HAP-1 (cell line): ENCODE results near the gene FAM3A.

Experiments
- DNase-seq, 2 experiments: peaks; one replicate each; pipeline ENCODE4 v3.0.0-alpha.2; 2016 to 2020; ENCODE audit warnings: low spot score in 2 of 2
- H3K27me3 ChIP-seq: fragments of 250-450 bp; sonication (Bioruptor Pico); 2 replicates; pipeline ENCODE4 v1.5.1; 2020; ENCODE audit warnings: low read depth, mild to moderate bottlenecking, moderate library complexity
- H3K36me3 ChIP-seq: fragments of 250-450 bp; sonication (Bioruptor Pico); replicated peaks from 2 replicates; pipeline ENCODE4 v1.5.1; 2020; ENCODE audit warnings: mild to moderate bottlenecking
- H3K4me1 ChIP-seq: fragments of 250-450 bp; sonication (Bioruptor Pico); 2 replicates; pipeline ENCODE4 v1.5.1; 2020; ENCODE audit warnings: mild to moderate bottlenecking
- H3K4me3 ChIP-seq: fragments of 250-450 bp; sonication (Bioruptor Pico); 2 replicates; pipeline ENCODE4 v1.5.1; 2020; ENCODE audit warnings: mild to moderate bottlenecking, moderate library complexity
- H3K9me3 ChIP-seq: fragments of 250-450 bp; sonication (Bioruptor Pico); 2 replicates; pipeline ENCODE4 v1.5.1; 2020; ENCODE audit warnings: mild to moderate bottlenecking, moderate library complexity
- in situ Hi-C: fragments of 300-500 bp; cut with MboI; formaldehyde crosslinking; loops from 3 replicates; pipeline ENCODE4 v1.14.3; 2020; ENCODE audit warnings: low sequenced_read_pairs, inconsistent platforms, mixed read lengths

Gene FAM3A

DNA sequence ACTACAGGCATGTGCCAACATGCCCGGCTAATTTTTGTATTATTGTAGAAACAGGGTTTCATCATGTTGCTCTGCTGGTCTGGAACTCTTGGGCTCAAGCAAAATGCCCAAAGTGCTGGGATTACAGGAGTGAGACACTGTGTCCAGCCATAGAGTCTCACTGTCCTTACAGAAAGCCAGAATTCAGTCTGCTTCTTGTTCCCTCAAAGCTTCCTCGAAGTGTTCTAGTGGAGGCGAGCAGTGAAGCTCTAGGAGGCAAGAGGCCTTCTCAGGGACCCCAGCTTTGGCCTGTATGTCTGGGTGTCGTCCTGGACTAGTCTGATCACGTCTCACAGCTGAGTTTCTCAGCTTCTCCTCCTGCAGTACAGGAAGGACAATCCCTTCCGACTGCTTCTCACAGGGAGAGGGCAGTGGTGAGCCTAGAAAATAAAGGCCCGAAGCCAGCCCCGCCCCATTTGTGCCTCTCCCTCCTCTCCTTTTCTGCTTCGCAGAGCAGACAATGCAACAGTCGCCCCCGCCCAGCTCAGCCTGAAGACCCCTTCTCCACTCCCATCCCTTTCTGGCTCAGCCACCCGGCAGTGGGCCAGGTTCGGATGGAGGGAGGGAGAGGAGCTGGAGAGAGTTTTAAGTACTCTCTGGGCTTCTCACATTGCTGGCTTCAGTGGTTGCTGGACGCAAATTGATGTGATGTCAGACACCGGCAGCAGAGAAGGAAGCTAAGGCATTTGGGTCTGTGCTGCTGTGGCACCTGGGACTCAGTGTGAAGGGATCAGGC is 11.1 kb upstream of the FAM3A start:
- in situ Hi-C loops: loop anchor here (25.0 kb wide), 4 partner anchors 165 to 1565 kb away; partner anchors contain the start of genes FLNA, IRAK1 and MECP2
- H3K4me1 ChIP-seq: peaks cover 8% of the 10 kb centered on the region
- peak; percentile 91 to 94 for DNase-seq
- peaks cover 6% of the 10 kb centered on the region; the same call in 1 of the 2 replicates for H3K36me3 ChIP-seq
- peak overlapping the region; percentile 16 for H3K4me3 ChIP-seq
- H3K9me3 ChIP-seq: no peaks in the 10 kb centered on the region
- no peaks in the 10 kb centered on the region for H3K27me3 ChIP-seq

DNA sequence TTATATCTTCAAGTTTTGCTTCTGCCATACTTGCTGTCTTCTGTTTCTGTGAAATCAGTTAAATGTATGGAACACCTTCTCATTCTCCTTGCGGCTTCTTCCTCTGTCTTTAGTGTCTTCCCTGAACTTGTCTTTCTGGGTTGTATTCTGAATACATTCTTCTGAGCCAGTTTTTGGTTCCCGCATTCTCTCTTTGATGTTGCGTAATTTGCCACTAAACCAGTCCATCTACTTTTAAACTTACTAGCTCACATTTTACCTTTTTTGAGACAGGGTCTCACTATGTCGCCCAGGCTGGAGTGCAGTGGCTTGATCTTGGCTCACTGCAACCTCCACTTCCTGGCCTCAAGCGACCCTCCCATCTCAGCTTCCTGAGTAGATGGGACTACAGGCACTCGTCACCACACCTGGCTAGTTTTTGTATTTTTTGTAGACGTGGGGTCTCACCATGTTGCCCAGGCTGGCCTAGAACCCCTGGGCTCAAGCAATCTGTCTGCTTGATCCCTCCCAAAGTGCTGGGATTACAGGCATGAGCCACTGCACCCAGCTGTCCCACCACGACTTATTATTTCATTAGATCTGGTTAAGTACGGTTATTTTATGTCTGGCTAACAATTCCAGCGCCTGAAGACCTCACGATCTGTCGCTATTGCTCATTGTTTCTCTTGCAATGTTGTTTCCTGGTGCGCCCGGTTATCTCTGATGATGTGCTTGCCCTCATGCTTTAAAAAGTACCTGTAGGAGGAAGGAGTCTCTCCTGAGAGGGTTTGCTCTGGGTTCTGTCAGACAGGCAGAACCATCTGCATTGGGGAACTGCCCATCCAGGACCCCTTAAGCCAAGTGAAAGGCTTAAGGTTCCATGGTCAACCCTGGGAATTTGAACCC is 9.8 kb upstream of the FAM3A start:
- H3K9me3 ChIP-seq: no peaks in the 10 kb centered on the region
- H3K36me3 ChIP-seq: peaks cover 1% of the 10 kb centered on the region; the same call in 1 of the 2 replicates
- in situ Hi-C loops: loop anchor here (25.0 kb wide), 4 partner anchors 164 to 1564 kb away; partner anchors contain the start of genes FLNA, IRAK1 and MECP2
- DNase-seq: no peak
- H3K4me3 ChIP-seq: no peak overlapping the region
- no peaks in the 10 kb centered on the region for H3K27me3 ChIP-seq
- peaks cover 8% of the 10 kb centered on the region for H3K4me1 ChIP-seq

DNA sequence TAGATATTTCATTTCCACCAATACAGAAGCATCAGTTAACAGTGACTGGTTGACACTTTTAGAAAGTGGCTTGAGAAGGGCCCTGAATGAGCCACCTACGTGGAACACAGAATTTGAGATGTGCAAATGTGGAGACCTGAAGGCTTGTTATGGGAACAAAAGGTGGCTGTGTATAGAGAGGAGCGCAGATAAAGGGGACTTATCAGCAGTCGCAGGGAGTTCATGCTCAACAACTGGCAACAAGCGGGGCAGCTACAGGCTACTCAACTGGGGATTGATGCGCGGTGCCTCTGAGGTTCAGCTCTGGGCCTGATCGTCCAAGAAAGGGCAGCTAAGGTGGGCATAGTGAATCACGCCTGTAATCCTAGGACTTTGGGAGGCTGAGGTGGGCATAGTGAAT is 3.4 kb upstream of the FAM3A start:
- Histone ChIP-seq H3K4me3 (no peak overlapping the region), H3K4me1 (peaks cover 19% of the 10 kb centered on the region), H3K9me3 (no peaks in the 10 kb centered on the region), H3K36me3 (no peaks in the 10 kb centered on the region), H3K27me3 (no peaks in the 10 kb centered on the region)
- no peak for DNase-seq
- in situ Hi-C loops: no loop called here

DNA sequence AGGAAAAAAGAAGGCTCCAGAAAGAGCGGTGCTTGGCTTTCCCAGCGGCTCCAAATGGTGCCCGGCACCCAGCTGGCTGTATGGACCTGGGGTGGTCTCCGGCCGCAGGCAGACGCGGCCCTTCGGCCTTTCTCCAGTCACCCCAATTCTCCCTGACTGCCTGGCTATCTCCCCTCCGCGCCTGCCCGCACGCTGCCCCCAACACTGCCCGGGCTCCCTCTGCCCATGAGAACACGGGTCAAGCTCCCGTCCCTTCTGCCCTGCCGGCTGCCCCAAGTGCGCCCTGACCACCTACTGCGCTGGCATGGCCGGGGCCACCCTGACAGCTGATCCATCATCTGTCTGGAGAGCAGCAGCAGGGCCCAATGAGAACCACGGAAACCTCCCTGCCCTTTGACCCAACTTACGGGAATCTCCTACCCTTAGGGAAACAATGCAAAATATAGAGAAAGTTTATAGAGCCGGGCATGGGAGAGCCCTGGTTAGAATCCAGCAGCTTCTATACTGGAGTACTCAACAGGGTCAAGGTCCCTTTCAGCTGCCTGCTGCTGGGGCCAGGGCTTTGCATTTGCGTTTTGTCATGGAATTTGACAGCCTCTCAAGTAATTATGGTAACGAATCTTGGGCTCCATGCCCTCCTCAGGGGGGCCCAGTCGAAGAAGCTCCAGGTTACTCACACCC is 1.2 kb upstream of the FAM3A start:
- H3K4me3 ChIP-seq: no peak overlapping the region
- H3K4me1 ChIP-seq: peaks cover 19% of the 10 kb centered on the region
- no peaks in the 10 kb centered on the region for H3K9me3 ChIP-seq
- H3K36me3 ChIP-seq: no peaks in the 10 kb centered on the region; the same call in 1 of the 2 replicates
- H3K27me3 ChIP-seq: no peaks in the 10 kb centered on the region
- in situ Hi-C loops: no loop called here
- DNase-seq: no peak

DNA sequence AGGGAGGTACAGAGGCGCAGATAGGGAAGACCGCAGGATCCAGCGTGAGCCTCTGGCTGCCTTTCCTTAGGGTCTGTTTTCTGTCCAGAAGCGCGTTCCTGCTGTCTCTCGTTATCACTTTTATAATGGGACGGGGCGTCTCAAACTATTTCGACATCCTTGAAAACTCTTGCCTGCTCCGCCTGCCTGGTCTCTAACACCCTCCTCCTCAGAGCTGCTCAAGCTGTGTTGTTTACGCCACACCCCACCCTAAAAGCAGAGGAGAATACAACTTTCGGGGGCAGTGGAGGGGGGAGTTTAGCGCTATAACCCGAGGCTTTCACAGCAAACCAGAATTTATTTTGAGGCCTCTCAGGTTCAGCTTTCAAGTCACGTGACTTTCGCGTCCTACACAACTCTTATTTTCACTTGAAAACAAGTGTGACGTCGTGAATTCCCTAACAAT is 646 bp upstream of the FAM3A start:
- in situ Hi-C loops: no loop called here
- Histone ChIP-seq H3K27me3 (no peaks in the 10 kb centered on the region), H3K4me1 (peaks cover 19% of the 10 kb centered on the region), H3K4me3 (peak overlapping the region; percentile 96), H3K36me3 (no peaks in the 10 kb centered on the region; the same call in 1 of the 2 replicates), H3K9me3 (no peaks in the 10 kb centered on the region)
- peak; percentile 71 to 79 for DNase-seq

DNA sequence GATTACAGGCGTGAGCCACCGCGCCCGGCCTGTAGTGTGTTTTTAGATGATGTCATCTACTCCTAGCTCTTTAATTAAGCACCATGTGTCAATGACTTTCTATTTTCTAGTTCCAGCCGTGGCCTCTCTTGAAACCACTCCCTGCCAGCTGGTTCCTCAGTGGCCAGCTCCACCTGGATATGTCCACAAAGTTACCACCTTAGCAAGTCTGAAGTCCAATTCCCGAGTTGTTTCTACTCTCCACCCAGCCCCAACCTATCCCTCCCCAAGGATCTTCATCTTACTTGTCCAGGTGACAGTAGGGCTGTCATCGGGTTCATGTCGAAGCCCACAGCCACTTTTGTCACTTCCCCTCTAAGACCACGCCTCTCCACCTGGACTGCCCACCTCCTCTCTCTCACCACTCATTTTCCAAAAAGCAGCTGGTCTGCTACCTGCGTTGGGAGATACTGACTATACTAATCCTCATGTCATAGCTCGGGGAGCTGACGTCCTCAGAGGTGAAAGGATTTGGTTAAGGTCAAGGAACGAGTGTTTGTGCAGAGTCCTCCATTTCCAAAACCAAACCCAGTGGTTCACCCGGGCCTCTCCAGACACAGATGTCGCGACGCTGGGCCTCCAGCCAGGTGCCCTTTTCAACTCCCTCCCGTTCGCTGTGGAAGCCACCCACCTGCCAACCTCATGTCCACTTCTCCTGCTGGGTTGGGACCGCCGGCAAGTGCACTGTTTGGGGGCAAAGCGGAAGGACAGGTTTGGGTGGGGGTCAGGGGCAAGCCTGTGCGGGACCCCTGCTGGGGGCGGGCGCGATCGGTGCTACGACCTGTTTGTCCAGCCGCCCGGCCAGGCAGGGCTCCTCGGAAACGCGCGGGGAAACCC is 704 bp downstream of the FAM3A start:
- Histone ChIP-seq H3K4me1 (peaks cover 19% of the 10 kb centered on the region), H3K9me3 (no peaks in the 10 kb centered on the region)
- in situ Hi-C loops: no loop called here

DNA sequence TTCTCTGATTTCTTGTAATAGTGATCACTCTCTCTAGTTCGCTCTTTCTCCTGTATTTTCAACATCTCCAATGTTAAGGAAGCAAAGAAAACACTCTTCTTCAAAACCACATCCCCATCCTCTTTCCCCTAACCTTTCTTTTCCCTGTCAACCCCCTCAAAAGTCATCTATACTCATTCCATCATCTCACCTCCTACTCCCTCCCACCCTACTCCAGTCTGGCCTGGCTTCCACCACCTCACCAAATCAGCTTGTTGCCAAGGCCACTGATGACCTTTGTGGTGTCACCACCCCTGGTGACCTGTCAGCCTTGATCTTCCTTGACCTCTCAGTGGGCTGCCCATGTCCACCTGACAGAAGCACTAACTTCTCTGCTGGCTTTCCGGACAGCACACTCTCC is 2.3 kb downstream of the FAM3A start:
- Histone ChIP-seq H3K4me1 (peaks cover 19% of the 10 kb centered on the region), H3K9me3 (no peaks in the 10 kb centered on the region), H3K4me3 (no peak overlapping the region), H3K27me3 (no peaks in the 10 kb centered on the region), H3K36me3 (peaks cover 24% of the 10 kb centered on the region)
- in situ Hi-C loops: no loop called here
- DNase-seq: no peak

More for the DNA sequence above, 704 bp downstream of the FAM3A start:
- H3K36me3 ChIP-seq: peaks cover 11% of the 10 kb centered on the region
- no peaks in the 10 kb centered on the region for H3K27me3 ChIP-seq
- peak in 1 of 2 experiments; percentile 32 for DNase-seq
- H3K4me3 ChIP-seq: peak overlapping the region; percentile 96

DNA sequence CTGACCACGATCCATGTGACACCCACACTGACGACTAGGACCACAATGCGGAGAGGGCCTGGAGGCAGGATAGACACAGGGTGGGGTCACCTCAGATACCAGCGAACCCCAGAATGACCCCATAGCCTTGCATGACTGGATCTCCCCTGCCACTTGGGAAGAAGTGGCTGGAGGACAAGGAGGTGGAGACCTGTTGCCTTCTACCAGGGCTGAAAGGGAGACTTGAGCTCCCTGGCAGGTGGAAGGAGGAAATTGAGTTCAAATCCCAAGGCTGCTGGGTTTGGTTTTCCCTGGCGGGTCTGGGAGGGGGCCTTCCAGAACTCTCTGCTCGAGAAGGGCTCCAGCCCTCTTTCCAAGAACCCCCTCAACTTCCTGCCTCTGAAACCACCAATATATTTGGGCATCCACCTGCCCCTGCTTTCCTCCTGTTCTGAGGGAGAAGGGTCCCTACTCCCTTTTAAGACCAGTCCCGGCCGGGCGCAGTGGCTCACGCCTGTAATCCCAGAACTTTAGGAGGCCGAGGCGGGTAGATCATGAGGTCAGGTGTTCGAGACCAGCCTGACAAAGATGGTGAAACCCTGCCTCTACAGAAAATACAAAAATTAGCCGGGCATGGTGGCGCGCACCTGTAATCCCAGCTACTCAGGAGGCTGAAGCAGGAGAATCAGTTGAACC is 3.0 kb downstream of the FAM3A start:
- H3K27me3 ChIP-seq: no peaks in the 10 kb centered on the region

DNA sequence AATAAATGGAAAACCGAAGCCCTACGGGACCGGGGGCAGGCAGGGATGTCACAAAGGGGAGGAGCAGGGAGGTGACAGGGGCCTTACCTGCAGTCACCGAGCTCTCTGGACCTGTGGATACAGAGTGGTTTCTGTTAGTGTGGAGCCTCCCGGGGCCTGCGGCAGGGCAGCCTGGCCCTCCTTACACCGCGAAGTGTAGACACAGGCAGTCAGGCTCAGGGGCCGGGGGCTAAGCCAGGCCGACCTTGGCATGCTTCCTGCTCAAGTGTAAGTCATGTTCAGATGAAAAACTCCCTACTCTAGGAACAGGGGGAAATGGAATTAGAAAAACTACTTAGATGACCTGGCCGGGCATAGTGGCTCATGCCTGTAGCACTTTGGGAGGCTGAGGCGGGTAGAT is 4.3 kb downstream of the FAM3A start:
- H3K36me3 ChIP-seq: peaks cover 35% of the 10 kb centered on the region
- H3K4me1 ChIP-seq: peaks cover 10% of the 10 kb centered on the region
- H3K4me3 ChIP-seq: no peak overlapping the region
- no peak for DNase-seq
- in situ Hi-C loops: no loop called here
- H3K9me3 ChIP-seq: no peaks in the 10 kb centered on the region
- no peaks in the 10 kb centered on the region for H3K27me3 ChIP-seq

More for the DNA sequence above, 3.0 kb downstream of the FAM3A start:
- no peak for DNase-seq
- no peaks in the 10 kb centered on the region for H3K9me3 ChIP-seq
- in situ Hi-C loops: no loop called here
- peaks cover 25% of the 10 kb centered on the region for H3K36me3 ChIP-seq
- no peak overlapping the region for H3K4me3 ChIP-seq
- H3K4me1 ChIP-seq: peaks cover 19% of the 10 kb centered on the region

DNA sequence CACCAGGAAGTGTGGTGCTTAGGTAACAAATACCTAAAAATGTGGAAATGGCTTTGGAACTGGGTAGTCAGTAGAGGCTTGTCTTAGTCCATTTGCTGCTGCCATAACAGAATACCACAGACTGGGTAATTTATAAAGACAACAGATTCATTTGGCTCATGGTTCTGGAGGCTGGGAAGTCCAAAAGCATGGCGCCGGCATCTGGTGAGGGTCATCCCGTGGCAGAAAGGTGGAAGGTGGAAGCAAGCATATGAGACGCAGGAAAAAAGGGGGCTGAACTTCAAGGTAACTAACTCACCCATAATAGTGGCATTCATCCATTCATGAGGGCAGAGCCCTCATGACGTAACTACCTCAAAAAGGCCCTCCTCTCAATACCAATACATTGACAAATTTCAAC is 6.6 kb downstream of the FAM3A start:
- in situ Hi-C loops: no loop called here
- Histone ChIP-seq H3K9me3 (no peaks in the 10 kb centered on the region), H3K36me3 (peaks cover 52% of the 10 kb centered on the region), H3K4me1 (no peaks in the 10 kb centered on the region), H3K27me3 (no peaks in the 10 kb centered on the region), H3K4me3 (no peak overlapping the region)
- no peak for DNase-seq

DNA sequence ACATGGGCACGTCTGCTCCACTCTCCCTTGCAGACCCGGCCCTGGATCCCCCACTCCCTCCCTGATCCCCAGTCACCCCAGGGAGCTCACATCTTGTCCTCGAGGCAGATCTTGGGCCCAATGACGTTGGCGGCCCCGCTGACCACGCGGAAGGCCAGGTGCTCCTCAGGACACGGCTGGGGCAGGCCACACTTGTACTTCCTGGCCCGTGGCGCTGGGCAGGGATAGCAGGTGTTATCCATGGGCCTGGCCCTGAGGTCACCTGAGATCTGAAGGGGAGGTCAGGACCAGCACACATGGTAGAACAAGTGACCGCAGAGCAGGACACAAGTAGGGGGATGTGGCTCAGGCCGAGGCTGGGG is 7.7 kb downstream of the FAM3A start:
- Histone ChIP-seq H3K4me3 (no peak overlapping the region), H3K27me3 (no peaks in the 10 kb centered on the region), H3K36me3 (peaks cover 52% of the 10 kb centered on the region), H3K9me3 (no peaks in the 10 kb centered on the region), H3K4me1 (no peaks in the 10 kb centered on the region)
- DNase-seq: no peak
- in situ Hi-C loops: no loop called here

DNA sequence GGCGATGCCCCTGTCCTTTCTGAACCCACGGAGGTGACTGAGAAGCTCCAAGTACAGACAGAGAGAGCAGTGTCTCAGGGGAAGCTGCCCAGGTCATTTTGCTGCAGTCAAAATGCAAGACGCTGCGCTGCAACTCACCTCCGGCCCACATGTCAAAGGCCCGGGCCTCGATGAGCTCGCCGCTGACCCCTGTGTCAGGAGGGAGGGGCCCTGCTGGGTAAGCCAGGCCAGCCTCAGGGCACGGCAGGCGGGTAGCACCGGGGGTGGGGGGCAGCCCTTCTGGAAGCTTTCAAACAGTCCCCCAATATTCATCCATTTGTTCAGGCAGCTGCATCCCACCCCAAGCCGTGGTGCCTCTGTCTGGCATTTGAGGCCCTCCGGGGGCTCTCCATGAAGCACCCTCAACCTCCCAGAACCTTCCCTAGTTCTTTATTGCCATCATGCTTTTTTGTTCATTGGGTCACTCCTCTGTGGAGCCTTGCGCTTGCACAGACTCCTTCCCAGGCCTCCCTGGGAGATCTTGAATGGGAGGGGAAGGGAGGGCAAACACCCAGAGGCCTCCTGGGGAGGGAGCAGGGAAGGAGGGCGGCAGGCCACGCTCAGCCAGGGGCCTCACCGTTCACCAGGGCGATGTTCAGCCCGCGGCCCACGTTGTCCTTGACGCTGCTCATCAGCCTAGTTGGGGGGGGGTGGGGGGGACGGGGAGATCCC is 8.2 kb downstream of the FAM3A start:
- in situ Hi-C loops: no loop called here
- H3K9me3 ChIP-seq: no peaks in the 10 kb centered on the region
- no peak for DNase-seq
- H3K36me3 ChIP-seq: peaks cover 52% of the 10 kb centered on the region
- no peak overlapping the region for H3K4me3 ChIP-seq
- no peaks in the 10 kb centered on the region for H3K27me3 ChIP-seq
- H3K4me1 ChIP-seq: no peaks in the 10 kb centered on the region
